HCT116 (cell line): ENCODE data around the gene CYB5A. TPM values are rescaled to one million over a fixed set of nuclear protein-coding genes. Genes with fewer than 3 reads are reported as not detected.

Source experiments
- ATAC-seq: fragments of 200-7000 bp; cut with Tn5 transposase; 2 replicates; pipeline ENCODE4 v1.9.1; 2020; ENCODE audit warnings: mild to moderate bottlenecking, moderate library complexity
- BruUV-seq: library from RNA; stranded (reverse); fragments of 400-500 nt; replicated peaks from 2 replicates; lab custom pipeline; 2021; lab: Mats Ljungman, UMichigan
- CTCF ChIA-PET: fragments of 300-600 bp; sonication (Branson Sonifier 250); formaldehyde crosslinking; loops from one replicate; lab custom pipeline; 2021; ENCODE audit warnings: antibody characterized with exemption; lab: Charles Lee
- POLR2A ChIA-PET: fragments of 300-600, 350-600 bp; sonication (Branson Sonifier 250); formaldehyde crosslinking; loops from one replicate; lab custom pipeline; 2021; ENCODE audit warnings: antibody characterized with exemption; lab: Charles Lee
- RAD21 ChIA-PET, 2 experiments: fragments of 300-600 bp; sonication (Branson Sonifier 250); formaldehyde crosslinking; loops; one replicate each; lab custom pipeline; 2023; ENCODE audit warnings: low total read pairs in 2 of 2; ENCODE audit not compliant: uncharacterized antibody in 2 of 2, unreplicated experiment in 2 of 2, low non-redundant PET in 1 of 2; lab: Charles Lee
- DNase-seq: peaks from one replicate; pipeline ENCODE4 v3.0.0-alpha.2; 2010; ENCODE audit warnings: low read depth, low spot score
- H2AFZ ChIP-seq: fragments of 200-600 bp; shearing (Covaris generic), sonication (generic); 2 replicates; pipeline ENCODE4 v1.6.1; 2017; ENCODE audit warnings: low read depth, mixed run types, mixed read lengths, antibody characterized with exemption, low read length; ENCODE audit not compliant: poor library complexity, severe bottlenecking
- H3K27ac ChIP-seq: 2 replicates; pipeline ENCODE4 v1.5.1; 2012; ENCODE audit warnings: low read depth, low read length
- H3K27me3 ChIP-seq: fragments of 200-600 bp; sonication (generic); 2 replicates; pipeline ENCODE4 v1.6.1; 2016; ENCODE audit warnings: mixed run types, low read length, mixed read lengths; ENCODE audit not compliant: insufficient read depth
- H3K36me3 ChIP-seq, 2 experiments: fragments of 200-500 bp in 1 of 2; fragments of 200-600 bp in 1 of 2; sonication (Bioruptor generic) in 1 of 2; sonication (generic) in 1 of 2; 2 replicates each; pipeline versions ENCODE4 v1.5.1 to v1.6.1; 2014 to 2016; ENCODE audit warnings: low read length in 2 of 2, inconsistent platforms in 1 of 2, mixed read lengths in 1 of 2, mixed run types in 1 of 2; ENCODE audit not compliant: insufficient read depth in 2 of 2, control insufficient read depth in 1 of 2
- H3K4me1 ChIP-seq, 2 experiments: fragments of 200-600 bp in 1 of 2; sonication (generic) in 1 of 2; 2 replicates each; pipeline versions ENCODE4 v1.5.1 to v1.6.1; 2012 to 2017; ENCODE audit warnings: low read length in 2 of 2, inconsistent platforms in 1 of 2, mild to moderate bottlenecking in 1 of 2, mixed read lengths in 1 of 2, mixed run types in 1 of 2, moderate library complexity in 1 of 2; ENCODE audit not compliant: insufficient read depth in 2 of 2, control insufficient read depth in 1 of 2
- H3K4me2 ChIP-seq: fragments of 200-600 bp; sonication (generic); 2 replicates; pipeline ENCODE4 v1.6.1; 2017; ENCODE audit warnings: mixed run types, low read length, mixed read lengths
- H3K4me3 ChIP-seq, 2 experiments: fragments of 200-600 bp in 1 of 2; sonication (generic) in 1 of 2; replicated peaks in 1 of 2; 2 replicates each; pipeline ENCODE4 v1.5.1; 2011 to 2016; ENCODE audit warnings: low read length in 2 of 2, control low read depth in 1 of 2, low read depth in 1 of 2, mild to moderate bottlenecking in 1 of 2, mixed read lengths in 1 of 2, mixed run types in 1 of 2
- H3K79me2 ChIP-seq: fragments of 200-600 bp; sonication (generic); 2 replicates; pipeline ENCODE4 v1.6.1; 2017; ENCODE audit warnings: mild to moderate bottlenecking, mixed run types, low read length, moderate library complexity, mixed read lengths; ENCODE audit not compliant: insufficient read depth
- H3K9ac ChIP-seq: fragments of 200-600 bp; sonication (generic); 2 replicates; pipeline ENCODE4 v1.6.1; 2016; ENCODE audit warnings: low read length, mixed read lengths
- H3K9me2 ChIP-seq: fragments of 200-600 bp; sonication (generic), shearing (Covaris generic); 2 replicates; pipeline ENCODE4 v1.6.1; 2017; ENCODE audit warnings: mixed run types, mild to moderate bottlenecking, moderate library complexity; ENCODE audit not compliant: insufficient read depth
- H3K9me3 ChIP-seq, 2 experiments: fragments of 200-500 bp in 1 of 2; fragments of 200-600 bp in 1 of 2; sonication (Bioruptor generic) in 1 of 2; sonication (generic) in 1 of 2; 2 replicates each; pipeline ENCODE4 v1.6.1; 2014 to 2017; ENCODE audit warnings: low read length in 2 of 2, mixed read lengths in 2 of 2, inconsistent platforms in 1 of 2, low read depth in 1 of 2, mild to moderate bottlenecking in 1 of 2, mixed run types in 1 of 2, moderate library complexity in 1 of 2; ENCODE audit not compliant: control insufficient read depth in 1 of 2, insufficient read depth in 1 of 2
- H4K20me1 ChIP-seq: fragments of 200-600 bp; sonication (generic), shearing (Covaris generic); 2 replicates; pipeline ENCODE4 v1.6.1; 2017; ENCODE audit warnings: mixed run types, mild to moderate bottlenecking, moderate library complexity; ENCODE audit not compliant: insufficient read depth
- CBX3 ChIP-seq: IDR thresholded peaks from 2 replicates; pipeline ENCODE4 v1.6.1; 2012; ENCODE audit warnings: low read depth
- CEBPB ChIP-seq: IDR thresholded peaks from 2 replicates; pipeline ENCODE4 v1.6.1; 2012; ENCODE audit warnings: low read depth
- EGR1 ChIP-seq: IDR thresholded peaks from 2 replicates; pipeline ENCODE4 v1.6.1; 2012; ENCODE audit warnings: low read depth
- EZH2 ChIP-seq: fragments of 200-600 bp; sonication (generic); IDR thresholded peaks from 2 replicates; pipeline ENCODE4 v1.6.1; 2017; ENCODE audit warnings: antibody characterized with exemption, mixed run types
- EZH2phosphoT487 ChIP-seq: fragments of 200-600 bp; IDR thresholded peaks from 2 replicates; pipeline ENCODE4 v1.6.1; 2018; ENCODE audit warnings: antibody characterized with exemption, borderline replicate concordance
- FOSL1 ChIP-seq: IDR thresholded peaks from 2 replicates; pipeline ENCODE4 v1.6.1; 2012; ENCODE audit warnings: low read depth
- POLR2A ChIP-seq: IDR thresholded peaks from 2 replicates; pipeline ENCODE4 v1.7.0; 2011; ENCODE audit warnings: borderline replicate concordance; ENCODE audit not compliant: insufficient read depth, insufficient read length; ENCODE audit errors: extremely low read depth
- SIN3A ChIP-seq: IDR thresholded peaks from 2 replicates; pipeline ENCODE4 v1.6.1; 2012; ENCODE audit warnings: low read depth
- TCF7L2 ChIP-seq: IDR thresholded peaks from 2 replicates; pipeline ENCODE4 v1.7.0; 2011; ENCODE audit warnings: borderline replicate concordance, inconsistent platforms; ENCODE audit not compliant: insufficient read depth, insufficient read length; ENCODE audit errors: extremely low read depth
- YY1 ChIP-seq: IDR thresholded peaks from 2 replicates; pipeline ENCODE4 v1.6.1; 2011; ENCODE audit warnings: low read length, low read depth, moderate library complexity, mild to moderate bottlenecking; ENCODE audit not compliant: insufficient replicate concordance; ENCODE audit errors: extremely low read depth
- ZNF274 ChIP-seq: fragments of 200-500 bp; sonication (Bioruptor generic); IDR thresholded peaks from 2 replicates; pipeline ENCODE4 v1.6.1; 2014; ENCODE audit warnings: mild to moderate bottlenecking, low read depth, low read length, inconsistent platforms
- intact Hi-C: fragments of 100-400 bp; cut with micrococcal nuclease; formaldehyde crosslinking; loops from 2 replicates; pipeline ENCODE4 v1.10.0; 2022
- total RNA-seq: library from RNA; stranded (reverse); gene quantifications from one replicate; pipeline ENCODE4 v1.2.1, GENCODE V29; 2021; ENCODE audit not compliant: unreplicated experiment
- TF ChIP-seq, protein P1 (sequence below): IDR thresholded peaks from 2 replicates; pipeline ENCODE4 v1.6.1; 2011; ENCODE audit warnings: mild to moderate bottlenecking, low read length, moderate library complexity; ENCODE audit not compliant: insufficient replicate concordance; ENCODE audit errors: extremely low read depth
- TF ChIP-seq, protein P2 (sequence below): IDR thresholded peaks from 2 replicates; pipeline ENCODE4 v1.6.1; 2012
- TF ChIP-seq, protein P3 (sequence below): IDR thresholded peaks from 2 replicates; pipeline ENCODE4 v1.6.1; 2012

CYB5A gene
- total RNA-seq, 1 experiment from 2014 or later = 37.7 TPM

DNA sequence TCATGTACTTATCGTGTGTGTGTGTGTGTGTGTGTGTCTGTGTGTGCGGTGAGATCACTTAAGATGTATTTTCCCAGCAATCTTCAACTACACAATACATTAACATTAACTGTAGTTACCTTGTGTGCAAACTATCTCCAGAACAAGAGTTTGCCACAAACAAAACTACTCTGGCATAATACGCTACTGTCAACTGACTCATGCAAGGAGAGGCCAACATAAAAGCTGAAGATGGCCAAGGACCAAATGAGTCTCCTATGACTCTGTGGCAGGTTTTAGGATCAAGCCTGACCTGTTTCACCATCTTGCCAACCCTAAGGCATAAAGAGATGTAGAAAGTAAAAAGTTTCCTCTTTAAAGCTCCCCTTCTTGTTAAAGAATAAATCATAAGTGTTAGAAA, 20.1 kb downstream of the CYB5A start:
- no peaks in the 10 kb centered on the region for H3K9me2 ChIP-seq
- TF ChIP-seq EGR1 (no peak), FOSL1 (no peak), SIN3A (no peak), ZNF274 (no peak), EZH2phosphoT487 (no peak), TCF7L2 (no peak), YY1 (no peak), EZH2 (no peak), CBX3 (no peak), CEBPB (no peak), POLR2A (no peak)
- TF ChIP-seq, protein P1, sequence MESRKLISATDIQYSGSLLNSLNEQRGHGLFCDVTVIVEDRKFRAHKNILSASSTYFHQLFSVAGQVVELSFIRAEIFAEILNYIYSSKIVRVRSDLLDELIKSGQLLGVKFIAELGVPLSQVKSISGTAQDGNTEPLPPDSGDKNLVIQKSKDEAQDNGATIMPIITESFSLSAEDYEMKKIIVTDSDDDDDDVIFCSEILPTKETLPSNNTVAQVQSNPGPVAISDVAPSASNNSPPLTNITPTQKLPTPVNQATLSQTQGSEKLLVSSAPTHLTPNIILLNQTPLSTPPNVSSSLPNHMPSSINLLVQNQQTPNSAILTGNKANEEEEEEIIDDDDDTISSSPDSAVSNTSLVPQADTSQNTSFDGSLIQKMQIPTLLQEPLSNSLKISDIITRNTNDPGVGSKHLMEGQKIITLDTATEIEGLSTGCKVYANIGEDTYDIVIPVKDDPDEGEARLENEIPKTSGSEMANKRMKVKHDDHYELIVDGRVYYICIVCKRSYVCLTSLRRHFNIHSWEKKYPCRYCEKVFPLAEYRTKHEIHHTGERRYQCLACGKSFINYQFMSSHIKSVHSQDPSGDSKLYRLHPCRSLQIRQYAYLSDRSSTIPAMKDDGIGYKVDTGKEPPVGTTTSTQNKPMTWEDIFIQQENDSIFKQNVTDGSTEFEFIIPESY = no peak
- TF ChIP-seq, protein P2, sequence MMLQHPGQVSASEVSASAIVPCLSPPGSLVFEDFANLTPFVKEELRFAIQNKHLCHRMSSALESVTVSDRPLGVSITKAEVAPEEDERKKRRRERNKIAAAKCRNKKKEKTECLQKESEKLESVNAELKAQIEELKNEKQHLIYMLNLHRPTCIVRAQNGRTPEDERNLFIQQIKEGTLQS = no peak
- TF ChIP-seq, protein P3, sequence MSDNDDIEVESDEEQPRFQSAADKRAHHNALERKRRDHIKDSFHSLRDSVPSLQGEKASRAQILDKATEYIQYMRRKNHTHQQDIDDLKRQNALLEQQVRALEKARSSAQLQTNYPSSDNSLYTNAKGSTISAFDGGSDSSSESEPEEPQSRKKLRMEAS = no peak
- TF ChIP-seq, all 23 proteins: peak for 0
- H3K27ac ChIP-seq = no peak overlapping the region
- no peaks in the 10 kb centered on the region for H3K79me2 ChIP-seq
- DNase-seq (no peak), ATAC-seq (no peak)
- no peak overlapping the region for H3K4me3 ChIP-seq
- H3K9me3 ChIP-seq = no peaks in the 10 kb centered on the region
- no TSS peak for BruUV-seq
- H3K4me2 ChIP-seq = no peak overlapping the region
- no peaks in the 10 kb centered on the region for H4K20me1 ChIP-seq
- no peak overlapping the region for H3K9ac ChIP-seq
- CTCF ChIA-PET = no interaction called here
- RAD21 ChIA-PET = no interaction called here
- H2AFZ ChIP-seq = no peak overlapping the region
- no peaks in the 10 kb centered on the region for H3K4me1 ChIP-seq
- H3K36me3 ChIP-seq = no peaks in the 10 kb centered on the region
- POLR2A ChIA-PET = no interaction called here
- no peaks in the 10 kb centered on the region for H3K27me3 ChIP-seq
- intact Hi-C loops = no loop called here
